Ovary (tissue), 3 donors: ENCODE data around the gene STPG3.

Source experiments
- POLR2A ChIP-seq: fragments of 450-650 bp; IDR thresholded peaks from one replicate; pipeline ENCODE4 v1.6.1; 2017; ENCODE audit warnings: antibody characterized with exemption, mild to moderate bottlenecking, moderate library complexity
- TF ChIP-seq, protein P1 (sequence below), 3 donors: fragments of 450-650 bp in 2 of 3; fragments of 200-600 bp in 1 of 3; IDR thresholded peaks; one replicate each; pipeline versions ENCODE4 v1.5.1 to v1.8.0; 2016 to 2022; ENCODE audit warnings: antibody characterized with exemption in 3 of 3, mild to moderate bottlenecking in 1 of 3
- donor health status: DM: no; HTN: no; CAD: no.

DNA sequence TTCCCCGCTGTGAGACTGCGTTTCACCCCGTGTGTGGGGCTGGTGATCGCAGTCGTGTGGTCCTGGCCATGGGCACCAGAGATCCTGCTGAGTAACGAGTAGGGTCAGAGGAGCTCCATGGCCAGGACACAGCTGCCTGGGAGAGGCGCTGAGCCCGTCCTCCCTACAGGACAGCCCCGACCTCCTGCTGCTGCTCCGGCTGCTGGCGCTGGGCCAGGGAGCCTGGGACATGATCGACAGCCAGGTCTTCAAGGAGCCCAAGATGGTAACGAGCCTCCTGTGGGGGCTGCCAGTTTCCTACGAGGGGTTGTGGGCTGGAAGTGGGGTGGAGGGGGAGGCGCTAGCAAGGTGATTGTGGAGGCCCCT is 15.1 kb downstream of the STPG3 start:
- TF ChIP-seq, protein P1, sequence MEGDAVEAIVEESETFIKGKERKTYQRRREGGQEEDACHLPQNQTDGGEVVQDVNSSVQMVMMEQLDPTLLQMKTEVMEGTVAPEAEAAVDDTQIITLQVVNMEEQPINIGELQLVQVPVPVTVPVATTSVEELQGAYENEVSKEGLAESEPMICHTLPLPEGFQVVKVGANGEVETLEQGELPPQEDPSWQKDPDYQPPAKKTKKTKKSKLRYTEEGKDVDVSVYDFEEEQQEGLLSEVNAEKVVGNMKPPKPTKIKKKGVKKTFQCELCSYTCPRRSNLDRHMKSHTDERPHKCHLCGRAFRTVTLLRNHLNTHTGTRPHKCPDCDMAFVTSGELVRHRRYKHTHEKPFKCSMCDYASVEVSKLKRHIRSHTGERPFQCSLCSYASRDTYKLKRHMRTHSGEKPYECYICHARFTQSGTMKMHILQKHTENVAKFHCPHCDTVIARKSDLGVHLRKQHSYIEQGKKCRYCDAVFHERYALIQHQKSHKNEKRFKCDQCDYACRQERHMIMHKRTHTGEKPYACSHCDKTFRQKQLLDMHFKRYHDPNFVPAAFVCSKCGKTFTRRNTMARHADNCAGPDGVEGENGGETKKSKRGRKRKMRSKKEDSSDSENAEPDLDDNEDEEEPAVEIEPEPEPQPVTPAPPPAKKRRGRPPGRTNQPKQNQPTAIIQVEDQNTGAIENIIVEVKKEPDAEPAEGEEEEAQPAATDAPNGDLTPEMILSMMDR (IDR thresholded peaks at IDR 0.05), result no peak
- TF ChIP-seq POLR2A, result no peak
